Measurements from ENCODE around the gene PEX6. TPM values are rescaled to one million over a fixed set of nuclear protein-coding genes. Genes with fewer than 3 reads are reported as not detected.

Gene PEX6
- total RNA-seq, 6 donors from 2014 or later = 6.5 to 36.7 (median 21.0) TPM

DNA sequence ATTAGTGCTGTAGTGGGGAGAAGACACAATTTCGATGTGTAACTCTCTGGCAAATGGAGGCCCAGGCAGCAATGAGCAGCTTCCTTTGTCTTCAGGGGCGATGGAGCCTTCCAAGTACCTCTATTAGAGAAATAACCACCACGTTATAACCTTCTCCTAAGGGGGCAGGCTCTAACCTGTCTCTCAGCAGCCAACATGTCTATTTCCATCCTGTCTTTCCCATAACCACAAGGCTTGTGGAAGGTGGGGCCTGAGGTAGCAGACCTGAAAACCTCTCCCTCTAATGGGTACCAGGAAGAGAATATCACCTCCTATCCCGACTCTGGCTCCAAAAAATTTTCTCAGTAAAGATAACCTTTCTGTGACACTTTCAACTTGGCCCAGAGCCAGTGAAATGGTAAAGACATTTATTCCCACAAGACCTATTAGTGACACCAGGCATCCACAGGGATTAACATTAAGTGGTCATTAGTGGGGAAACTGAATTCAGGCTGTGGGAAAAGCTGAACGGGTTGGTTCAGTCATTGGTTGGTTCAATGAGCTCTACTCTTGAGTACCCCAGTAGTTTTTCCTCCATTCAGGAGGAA lies 4.0 kb downstream of the PEX6 start:
- Histone ChIP-seq H3K36me3 (no peaks in the 10 kb centered on the region), H3K4me1 (peaks cover 19 to 33% (median 22%) of the 10 kb centered on the region in 4 donors), H3K27me3 (no peaks in the 10 kb centered on the region), H3K27ac (no peak overlapping the region), H3K9me3 (no peaks in the 10 kb centered on the region), H3K4me3 (no peak overlapping the region)
- TF ChIP-seq POLR2AphosphoS5 (IDR thresholded peaks at IDR 0.05) (no peak), EP300 (IDR thresholded peaks at IDR 0.05) (no peak), POLR2A (IDR thresholded peaks at IDR 0.05) (no peak)
- TF ChIP-seq, protein P1, sequence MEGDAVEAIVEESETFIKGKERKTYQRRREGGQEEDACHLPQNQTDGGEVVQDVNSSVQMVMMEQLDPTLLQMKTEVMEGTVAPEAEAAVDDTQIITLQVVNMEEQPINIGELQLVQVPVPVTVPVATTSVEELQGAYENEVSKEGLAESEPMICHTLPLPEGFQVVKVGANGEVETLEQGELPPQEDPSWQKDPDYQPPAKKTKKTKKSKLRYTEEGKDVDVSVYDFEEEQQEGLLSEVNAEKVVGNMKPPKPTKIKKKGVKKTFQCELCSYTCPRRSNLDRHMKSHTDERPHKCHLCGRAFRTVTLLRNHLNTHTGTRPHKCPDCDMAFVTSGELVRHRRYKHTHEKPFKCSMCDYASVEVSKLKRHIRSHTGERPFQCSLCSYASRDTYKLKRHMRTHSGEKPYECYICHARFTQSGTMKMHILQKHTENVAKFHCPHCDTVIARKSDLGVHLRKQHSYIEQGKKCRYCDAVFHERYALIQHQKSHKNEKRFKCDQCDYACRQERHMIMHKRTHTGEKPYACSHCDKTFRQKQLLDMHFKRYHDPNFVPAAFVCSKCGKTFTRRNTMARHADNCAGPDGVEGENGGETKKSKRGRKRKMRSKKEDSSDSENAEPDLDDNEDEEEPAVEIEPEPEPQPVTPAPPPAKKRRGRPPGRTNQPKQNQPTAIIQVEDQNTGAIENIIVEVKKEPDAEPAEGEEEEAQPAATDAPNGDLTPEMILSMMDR (IDR thresholded peaks at IDR 0.05) = no peak
- DNase-seq (no peak), ATAC-seq (ENCODE audit: low FRiP score in 2 of 2) (no peak)
- whole genome bisulfite sequencing, 2 donors = 81 to 85% methylated on average over 5 of the region's 5 CpGs

DNA sequence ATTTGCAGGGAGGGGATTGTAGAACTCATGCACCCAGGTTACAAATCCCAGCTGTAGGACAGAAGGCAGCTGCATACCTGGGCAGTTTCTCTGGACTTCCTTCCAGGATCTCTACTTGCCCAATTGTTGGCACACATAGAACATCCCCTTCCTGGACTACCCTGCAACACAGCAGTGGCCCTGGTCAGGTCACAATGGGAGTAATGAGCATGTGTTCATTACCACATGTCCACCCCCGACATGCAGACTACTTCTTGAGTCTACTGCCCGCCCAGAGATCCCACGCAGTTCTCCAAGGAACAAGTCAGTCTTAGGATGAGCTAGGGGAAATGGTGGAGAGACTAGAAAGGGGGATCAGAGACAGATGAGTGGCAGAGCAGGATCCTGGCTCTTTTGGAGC lies 5.1 kb downstream of the PEX6 start:
- ATAC-seq (ENCODE audit: low FRiP score in 2 of 2) (peak in 1 of 2 donors; percentile 27), DNase-seq (no peak)
- 70 to 94% methylated on average over 3 of the region's 3 CpGs for WGBS, 2 donors
- H3K9me3 ChIP-seq = no peaks in the 10 kb centered on the region
- H3K4me3 ChIP-seq = no peak overlapping the region
- TF ChIP-seq POLR2AphosphoS5 (IDR thresholded peaks at IDR 0.05) (peak in 1 of 2 donors; percentile 18), POLR2A (IDR thresholded peaks at IDR 0.05) (no peak)
- no peak overlapping the region for H3K27ac ChIP-seq
- H3K27me3 ChIP-seq = no peaks in the 10 kb centered on the region
- peaks cover 12 to 26% (median 17%) of the 10 kb centered on the region in 4 donors for H3K4me1 ChIP-seq
- H3K36me3 ChIP-seq = peaks cover 0 to 8% (median 3%) of the 10 kb centered on the region in 4 donors

DNA sequence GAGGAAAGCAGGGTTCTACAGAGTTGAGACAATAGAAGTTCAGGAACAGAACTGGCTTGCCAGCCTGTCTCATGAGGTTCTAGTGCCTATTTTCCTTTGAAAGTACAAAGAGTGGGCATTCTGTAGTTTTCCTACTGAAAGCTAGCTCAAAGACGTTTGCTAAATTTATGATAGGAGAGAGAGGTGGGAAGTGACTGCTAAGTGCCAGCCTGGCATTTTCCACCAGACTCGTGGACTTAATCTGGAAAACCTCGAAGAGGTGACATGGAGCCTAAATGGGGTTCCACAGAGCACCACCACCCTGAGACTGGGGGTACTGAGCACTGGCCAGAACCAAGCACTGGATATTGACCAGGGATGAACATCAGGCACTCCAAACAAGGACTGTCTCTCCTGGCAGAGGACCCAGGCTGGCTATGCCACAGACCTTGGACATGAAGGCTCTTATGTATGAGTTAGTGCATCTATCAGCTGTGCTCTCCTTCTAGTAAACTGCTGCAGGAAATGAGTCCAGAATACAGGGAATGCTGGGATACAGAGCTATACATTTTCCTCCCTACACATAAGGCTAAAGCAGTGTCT lies 7.1 kb downstream of the PEX6 start:
- DNase-seq (no peak), ATAC-seq (ENCODE audit: low FRiP score in 2 of 2) (no peak)
- H3K4me1 ChIP-seq = peaks cover 0 to 12% (median 4%) of the 10 kb centered on the region in 4 donors
- H3K27ac ChIP-seq = no peak overlapping the region
- TF ChIP-seq POLR2A (IDR thresholded peaks at IDR 0.05) (no peak), EP300 (IDR thresholded peaks at IDR 0.05) (no peak), POLR2AphosphoS5 (IDR thresholded peaks at IDR 0.05) (no peak)
- TF ChIP-seq, protein P1 (IDR thresholded peaks at IDR 0.05) = no peak
- no peak overlapping the region for H3K4me3 ChIP-seq
- WGBS, 2 donors = 79% methylated on average over 3 of the region's 3 CpGs
- H3K36me3 ChIP-seq = peaks cover 0 to 25% (median 10%) of the 10 kb centered on the region in 4 donors
- no peaks in the 10 kb centered on the region for H3K27me3 ChIP-seq
- H3K9me3 ChIP-seq = no peaks in the 10 kb centered on the region

DNA sequence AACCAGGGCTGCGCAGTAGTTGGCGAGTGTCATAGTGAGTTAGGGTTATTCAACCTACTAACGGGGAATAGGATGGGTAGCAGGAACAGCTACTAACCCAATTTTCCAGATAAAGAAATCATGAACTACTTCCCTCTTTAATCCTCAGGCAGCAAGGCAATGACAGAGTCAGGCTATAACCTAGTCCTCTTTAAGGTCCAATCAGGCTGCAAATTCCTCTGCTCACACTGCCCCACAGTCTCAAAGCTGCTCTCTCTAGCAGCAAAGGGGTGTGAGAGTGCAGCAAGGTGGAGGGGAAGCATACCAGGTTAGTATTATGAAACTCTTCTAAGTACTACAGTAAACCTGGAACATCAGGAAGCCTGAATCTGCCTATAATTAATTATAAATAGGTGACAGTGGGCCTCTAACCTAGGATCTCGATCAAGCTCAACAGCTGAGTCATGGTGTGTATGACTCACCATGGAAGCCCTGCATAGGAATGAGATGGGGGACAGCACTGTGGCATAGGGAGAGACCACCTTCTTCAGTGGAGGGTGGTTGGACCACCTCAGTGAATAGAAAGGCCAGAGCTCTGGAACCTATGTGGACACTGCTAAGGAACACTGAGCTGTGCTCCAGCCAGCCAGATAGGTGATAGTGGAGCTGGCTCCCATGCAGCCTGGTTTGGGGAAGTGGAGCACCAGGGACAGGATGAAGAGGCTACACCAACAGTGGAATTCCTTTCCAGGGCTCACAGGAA lies 7.9 kb downstream of the PEX6 start:
- DNase-seq (no peak), ATAC-seq (ENCODE audit: low FRiP score in 2 of 2) (no peak)
- Histone ChIP-seq H3K4me1 (peaks cover 0 to 4% (median 0%) of the 10 kb centered on the region in 4 donors), H3K27me3 (no peaks in the 10 kb centered on the region), H3K36me3 (peaks cover 2 to 32% (median 11%) of the 10 kb centered on the region in 4 donors), H3K9me3 (no peaks in the 10 kb centered on the region), H3K4me3 (no peak overlapping the region), H3K27ac (no peak overlapping the region)
- WGBS, 2 donors = 79 to 84% methylated on average over 4 of the region's 4 CpGs
- TF ChIP-seq POLR2AphosphoS5 (IDR thresholded peaks at IDR 0.05) (no peak), EP300 (IDR thresholded peaks at IDR 0.05) (no peak), POLR2A (IDR thresholded peaks at IDR 0.05) (no peak)
- TF ChIP-seq, protein P1 (IDR thresholded peaks at IDR 0.05) = no peak

DNA sequence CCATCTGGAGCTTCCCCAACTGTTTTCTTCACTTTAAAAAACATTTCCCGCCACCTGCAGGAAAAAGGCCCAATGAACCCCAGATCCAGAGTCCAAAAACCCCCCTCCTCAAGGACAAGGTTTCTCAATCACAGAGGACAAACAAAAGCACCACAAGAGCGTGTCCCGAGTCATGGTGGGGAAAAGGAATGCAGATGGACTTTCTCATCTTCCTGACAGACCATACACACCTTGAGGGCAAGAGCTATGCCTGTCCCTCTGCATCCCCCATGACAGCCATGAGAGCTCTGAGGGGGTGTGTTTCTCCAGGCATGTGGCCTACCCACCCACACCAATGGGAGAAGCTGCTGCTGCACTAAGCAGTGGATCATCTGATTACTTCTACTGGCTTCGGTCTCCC lies 9.0 kb downstream of the PEX6 start:
- TF ChIP-seq, protein P1 (IDR thresholded peaks at IDR 0.05) = no peak
- Histone ChIP-seq H3K27ac (no peak overlapping the region), H3K27me3 (no peaks in the 10 kb centered on the region), H3K36me3 (peaks cover 3 to 43% (median 15%) of the 10 kb centered on the region in 4 donors), H3K4me1 (no peaks in the 10 kb centered on the region), H3K9me3 (no peaks in the 10 kb centered on the region), H3K4me3 (no peak overlapping the region)
- DNase-seq (no peak), ATAC-seq (ENCODE audit: low FRiP score in 2 of 2) (no peak)
- WGBS, 2 donors = 78 to 94% methylated on average over 4 of the region's 4 CpGs

All from upper lobe of left lung (tissue), 6 donors.